SH-SY5Y (cell line): Measurements from ENCODE around the gene FGF3.

Experiments
- GATA2 ChIP-seq: IDR thresholded peaks from 2 replicates; pipeline ENCODE4 v1.6.1; 2011; ENCODE audit warnings: mild to moderate bottlenecking, low read depth, low read length
- GATA3 ChIP-seq: IDR thresholded peaks from 2 replicates; pipeline ENCODE4 v1.6.1; 2011; ENCODE audit warnings: low read depth, mild to moderate bottlenecking, low read length, moderate library complexity

DNA sequence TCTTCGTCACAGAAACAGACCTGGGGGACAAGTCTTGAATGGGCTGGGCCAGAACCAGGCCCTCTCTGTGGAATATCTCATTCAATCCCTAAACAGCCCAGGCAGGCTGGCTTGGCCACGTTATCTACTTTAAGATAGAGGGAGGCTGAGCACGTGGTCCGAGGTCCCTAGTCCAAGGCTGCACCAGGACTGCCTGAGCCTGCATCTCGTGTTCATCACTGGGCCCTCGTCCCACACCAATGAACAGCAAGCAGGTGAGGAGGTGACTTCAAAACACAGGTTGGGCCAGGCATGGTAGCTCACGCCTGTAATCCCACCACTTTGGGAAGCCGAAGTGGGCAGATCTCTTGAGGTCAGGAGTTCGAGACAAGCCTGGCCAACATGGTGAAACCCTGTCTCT lies 20.3 kb upstream of the FGF3 start:
- TF ChIP-seq GATA2 (no peak), GATA3 (no peak)
